ENCODE data around the gene FAM53B. TPM values are rescaled to one million over a fixed set of nuclear protein-coding genes. Genes with fewer than 3 reads are reported as not detected.

Gene FAM53B
- total RNA-seq, 4 donors from 2014 or later = 60.8 to 84.8 (median 78.8) TPM

DNA sequence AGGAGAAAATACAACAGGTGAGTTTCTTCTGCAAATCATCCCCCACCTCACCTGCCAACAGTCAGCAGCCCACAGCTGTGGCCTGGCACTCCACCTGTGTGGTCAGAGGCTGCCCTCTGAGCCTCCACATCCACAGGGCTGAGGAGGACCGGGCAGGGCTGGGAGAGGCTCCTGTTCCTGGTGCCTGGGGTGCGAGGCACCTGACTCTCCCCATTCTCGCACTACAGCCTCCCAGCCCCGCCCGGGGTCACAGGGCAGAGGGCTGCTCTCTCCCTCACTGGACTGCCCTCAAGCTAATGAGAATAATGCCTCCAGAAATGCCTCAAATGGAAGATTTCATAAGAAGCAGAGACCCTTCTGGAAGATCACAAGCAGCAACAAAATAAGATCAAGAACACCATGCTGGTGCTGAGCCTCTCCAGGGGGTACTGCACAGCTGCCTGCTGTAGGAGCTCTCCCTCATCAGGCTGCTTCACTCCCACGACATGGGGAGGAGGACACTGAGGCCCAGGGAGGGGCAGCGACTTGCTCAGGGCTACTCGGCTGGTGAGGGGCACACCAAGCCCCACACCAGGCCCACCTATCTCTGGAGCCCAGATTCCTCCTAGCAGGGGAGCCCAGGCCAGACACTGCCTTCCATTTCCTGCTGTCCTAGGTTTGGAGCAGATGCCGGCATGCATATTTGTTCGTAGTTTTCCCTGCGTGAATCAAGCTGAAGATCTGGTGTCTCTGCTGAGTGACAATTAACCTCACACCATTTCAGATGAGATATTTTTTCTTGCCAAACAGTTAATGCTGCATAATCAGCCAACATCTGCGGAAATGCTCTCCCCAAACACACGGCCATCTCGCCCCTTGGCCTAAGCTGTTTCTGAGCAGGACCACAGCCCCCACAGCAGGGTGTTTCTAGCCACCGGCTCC is 76.5 kb downstream of the FAM53B start:
- TF ChIP-seq, protein P1, sequence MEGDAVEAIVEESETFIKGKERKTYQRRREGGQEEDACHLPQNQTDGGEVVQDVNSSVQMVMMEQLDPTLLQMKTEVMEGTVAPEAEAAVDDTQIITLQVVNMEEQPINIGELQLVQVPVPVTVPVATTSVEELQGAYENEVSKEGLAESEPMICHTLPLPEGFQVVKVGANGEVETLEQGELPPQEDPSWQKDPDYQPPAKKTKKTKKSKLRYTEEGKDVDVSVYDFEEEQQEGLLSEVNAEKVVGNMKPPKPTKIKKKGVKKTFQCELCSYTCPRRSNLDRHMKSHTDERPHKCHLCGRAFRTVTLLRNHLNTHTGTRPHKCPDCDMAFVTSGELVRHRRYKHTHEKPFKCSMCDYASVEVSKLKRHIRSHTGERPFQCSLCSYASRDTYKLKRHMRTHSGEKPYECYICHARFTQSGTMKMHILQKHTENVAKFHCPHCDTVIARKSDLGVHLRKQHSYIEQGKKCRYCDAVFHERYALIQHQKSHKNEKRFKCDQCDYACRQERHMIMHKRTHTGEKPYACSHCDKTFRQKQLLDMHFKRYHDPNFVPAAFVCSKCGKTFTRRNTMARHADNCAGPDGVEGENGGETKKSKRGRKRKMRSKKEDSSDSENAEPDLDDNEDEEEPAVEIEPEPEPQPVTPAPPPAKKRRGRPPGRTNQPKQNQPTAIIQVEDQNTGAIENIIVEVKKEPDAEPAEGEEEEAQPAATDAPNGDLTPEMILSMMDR (IDR thresholded peaks at IDR 0.05) = no peak
- TF ChIP-seq POLR2A (IDR thresholded peaks at IDR 0.05) (peak in 1 of 2 donors; percentile 7), EP300 (IDR thresholded peaks at IDR 0.05) (no peak)
- H3K27ac ChIP-seq = peak overlapping the region; percentile 53 to 95 (median 81)
- peaks cover 0 to 23% (median 0%) of the 10 kb centered on the region in 3 donors for H3K36me3 ChIP-seq
- peaks cover 0 to 96% (median 58%) of the 10 kb centered on the region in 4 donors for H3K4me1 ChIP-seq
- WGBS, 2 donors = 46 to 47% methylated on average over 15 of the region's 15 CpGs
- no peaks in the 10 kb centered on the region for H3K9me3 ChIP-seq
- DNase-seq (ENCODE audit: low spot score in 2 of 2) = no peak
- H3K27me3 ChIP-seq = no peaks in the 10 kb centered on the region
- no peak overlapping the region for H3K4me3 ChIP-seq

DNA sequence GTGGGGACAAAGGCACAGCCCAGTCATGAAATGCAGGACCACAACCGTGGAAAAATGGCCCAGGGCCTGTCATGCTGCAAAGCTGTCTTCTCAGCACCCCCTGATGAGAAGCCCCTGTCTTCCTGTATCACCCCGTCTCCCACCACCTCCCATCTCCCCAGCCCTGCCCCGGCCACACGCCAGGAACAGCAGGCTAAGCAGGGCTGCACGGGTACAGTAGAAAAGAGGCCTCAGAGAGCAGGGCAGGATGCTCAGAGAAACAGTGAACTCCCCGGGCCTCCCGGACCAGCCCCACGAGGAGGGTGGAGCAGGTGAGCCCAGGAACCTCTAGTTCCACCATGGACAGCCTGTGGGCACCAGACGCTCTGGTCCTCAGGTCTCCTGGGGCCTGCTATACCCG is 77.7 kb downstream of the FAM53B start:
- Histone ChIP-seq H3K9me3 (no peaks in the 10 kb centered on the region), H3K4me1 (peaks cover 0 to 88% (median 47%) of the 10 kb centered on the region in 4 donors), H3K27me3 (no peaks in the 10 kb centered on the region), H3K27ac (peak overlapping the region in 2 of 4 donors; percentile 93 to 95), H3K4me3 (no peak overlapping the region), H3K36me3 (peaks cover 0 to 30% (median 0%) of the 10 kb centered on the region in 3 donors)
- no peak for DNase-seq (ENCODE audit: low spot score in 2 of 2)
- WGBS, 2 donors = 75 to 81% methylated on average over 10 of the region's 10 CpGs
- TF ChIP-seq, protein P1 (IDR thresholded peaks at IDR 0.05) = no peak
- no peak for TF ChIP-seq POLR2A (IDR thresholded peaks at IDR 0.05)
- TF ChIP-seq EP300 (IDR thresholded peaks at IDR 0.05) = no peak

DNA sequence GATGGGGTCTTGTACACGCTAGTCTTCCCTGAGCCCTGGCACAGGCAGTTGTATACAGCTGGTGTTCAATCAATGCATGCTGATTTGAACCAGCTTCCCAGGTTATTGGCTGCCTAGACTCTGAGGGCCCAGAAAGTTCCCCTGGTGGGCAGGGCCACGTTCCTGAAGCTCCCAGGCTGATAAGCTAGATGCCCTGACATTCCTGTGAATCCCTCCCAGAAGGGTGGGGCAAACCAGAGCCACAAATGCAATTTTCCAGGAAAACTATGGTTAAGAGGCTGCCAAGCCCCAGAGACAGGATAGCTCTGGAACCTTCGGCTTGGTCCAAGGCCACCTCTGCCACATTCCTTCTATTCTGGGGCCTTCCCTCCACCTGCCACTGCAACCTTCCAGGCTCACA is 78.2 kb downstream of the FAM53B start:
- 58 to 71% methylated on average over 2 to 3 of the region's 3 CpGs for WGBS, 2 donors
- no peak overlapping the region for H3K4me3 ChIP-seq
- peak overlapping the region in 2 of 4 donors; percentile 93 to 95 for H3K27ac ChIP-seq
- no peaks in the 10 kb centered on the region for H3K27me3 ChIP-seq
- H3K36me3 ChIP-seq = peaks cover 0 to 35% (median 0%) of the 10 kb centered on the region in 3 donors
- peaks cover 0 to 88% (median 42%) of the 10 kb centered on the region in 4 donors for H3K4me1 ChIP-seq
- H3K9me3 ChIP-seq = no peaks in the 10 kb centered on the region
- TF ChIP-seq POLR2A (IDR thresholded peaks at IDR 0.05) (no peak), EP300 (IDR thresholded peaks at IDR 0.05) (no peak)
- TF ChIP-seq, protein P1 (IDR thresholded peaks at IDR 0.05) = no peak
- DNase-seq (ENCODE audit: low spot score in 2 of 2) = no peak

DNA sequence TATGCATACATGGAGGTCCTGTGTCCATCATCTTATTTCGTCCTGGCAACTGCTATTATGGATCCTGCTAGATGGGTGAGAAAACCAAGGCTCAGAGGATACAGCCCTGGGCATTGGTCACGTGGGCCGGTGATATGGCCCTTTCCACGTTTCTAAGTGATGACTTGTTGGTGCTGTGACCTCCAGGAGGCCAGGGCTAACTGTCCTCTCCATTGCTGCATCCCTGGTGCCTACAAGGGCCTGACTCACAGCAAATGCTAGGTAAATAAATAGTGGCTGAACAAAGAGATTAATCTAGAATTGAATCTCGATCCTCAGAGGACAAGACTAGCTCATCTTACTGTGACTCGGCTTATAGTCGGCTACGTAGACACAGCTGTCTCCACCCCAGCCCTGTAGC is 78.6 kb downstream of the FAM53B start:
- Histone ChIP-seq H3K27ac (peak overlapping the region in 1 of 4 donors; percentile 95), H3K9me3 (no peaks in the 10 kb centered on the region), H3K4me1 (peaks cover 0 to 85% (median 38%) of the 10 kb centered on the region in 4 donors), H3K27me3 (no peaks in the 10 kb centered on the region), H3K4me3 (no peak overlapping the region), H3K36me3 (peaks cover 0 to 35% (median 0%) of the 10 kb centered on the region in 3 donors)
- TF ChIP-seq, protein P1 (IDR thresholded peaks at IDR 0.05) = no peak
- 80 to 92% methylated on average over 6 to 8 of the region's 8 CpGs for WGBS, 2 donors
- no peak for DNase-seq (ENCODE audit: low spot score in 2 of 2)

DNA sequence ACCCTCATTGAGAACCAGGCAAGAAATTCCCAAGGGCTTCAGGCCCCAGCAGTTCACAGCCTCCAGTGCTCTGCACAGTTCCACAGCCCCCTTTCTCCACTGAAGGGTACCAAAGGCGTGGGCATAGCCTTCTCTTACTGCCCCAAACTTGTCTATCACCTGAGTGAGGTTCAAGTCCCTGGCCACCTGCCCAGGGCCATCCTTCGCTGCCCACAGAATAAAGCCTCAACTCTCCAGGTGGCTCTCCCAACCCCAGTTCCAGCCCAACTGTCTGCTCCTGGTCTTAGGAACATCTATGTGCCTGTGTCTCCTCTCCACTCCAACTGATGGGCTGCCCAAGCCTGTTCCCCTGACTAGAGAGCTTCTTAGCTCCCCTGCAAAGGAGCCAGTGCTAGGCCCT is 79.1 kb downstream of the FAM53B start:
- H3K27me3 ChIP-seq = no peaks in the 10 kb centered on the region
- peaks cover 0 to 85% (median 33%) of the 10 kb centered on the region in 4 donors for H3K4me1 ChIP-seq
- TF ChIP-seq, protein P1 (IDR thresholded peaks at IDR 0.05) = no peak
- no peak for TF ChIP-seq EP300 (IDR thresholded peaks at IDR 0.05)
- TF ChIP-seq POLR2A (IDR thresholded peaks at IDR 0.05) = no peak
- H3K9me3 ChIP-seq = no peaks in the 10 kb centered on the region
- peaks cover 0 to 35% (median 0%) of the 10 kb centered on the region in 3 donors for H3K36me3 ChIP-seq
- no peak overlapping the region for H3K4me3 ChIP-seq
- 72 to 86% methylated on average over 2 of the region's 2 CpGs for WGBS, 2 donors
- no peak for DNase-seq (ENCODE audit: low spot score in 2 of 2)
- peak overlapping the region in 2 of 4 donors; percentile 29 to 95 for H3K27ac ChIP-seq

Data from tibial nerve (tissue), 4 donors.